AG10803 (cell line): ENCODE data around the gene RRBP1.

ENCODE experiments used
- DNase-seq: peaks from one replicate; pipeline ENCODE4 v3.0.0; 2010; ENCODE audit warnings: low read depth
- H3K4me3 ChIP-seq: 2 replicates; pipeline ENCODE4 v1.5.1; 2011; ENCODE audit warnings: mild to moderate bottlenecking, low read length, control low read depth
- CTCF ChIP-seq: conservative IDR thresholded peaks from 2 replicates; pipeline ENCODE4 v1.5.1; 2011; ENCODE audit warnings: mild to moderate bottlenecking, low read length, control low read depth, inconsistent platforms

RRBP1 gene

GRCh38 chr20:17647391-17648314 lies 34.4 kb downstream of the RRBP1 start:
- H3K4me3 ChIP-seq, result no peak overlapping the region
- no peak for TF ChIP-seq CTCF
- DNase-seq, result no peak

GRCh38 chr20:17646961-17647301 lies 35.1 kb downstream of the RRBP1 start:
- no peak overlapping the region for H3K4me3 ChIP-seq
- no peak for TF ChIP-seq CTCF
- DNase-seq, result no peak

GRCh38 chr20:17646209-17646960 lies 35.7 kb downstream of the RRBP1 start:
- DNase-seq, result no peak
- TF ChIP-seq CTCF, result no peak
- H3K4me3 ChIP-seq, result no peak overlapping the region

GRCh38 chr20:17645546-17646208 lies 36.4 kb downstream of the RRBP1 start:
- H3K4me3 ChIP-seq, result no peak overlapping the region
- peak; percentile 65 for DNase-seq
- no peak for TF ChIP-seq CTCF

- no peak for TF ChIP-seq CTCF
- no peak overlapping the region for H3K4me3 ChIP-seq
- no peak for DNase-seq
These were observed 37.0 kb downstream of the RRBP1 start for GRCh38 chr20:17645010-17645409.

GRCh38 chr20:17644451-17644850 lies 37.6 kb downstream of the RRBP1 start:
- no peak for DNase-seq
- no peak overlapping the region for H3K4me3 ChIP-seq
- TF ChIP-seq CTCF, result no peak
